Hematopoietic multipotent progenitor cell treated with erythropoietin and hydrocortisone succinate and interleukin-3 and kit ligand, for 4 days (in vitro differentiated cells): ENCODE results near the gene SEC14L2.
"Not testable (repeated sequence)": the region's sequence is repeated elsewhere in the genome, so short reads cannot be mapped to it uniquely, and the experiment has no call there.

Experiments used
- DNase-seq: peaks from one replicate; pipeline ENCODE4 v3.0.0-alpha.2; 2015

SEC14L2 gene

GRCh38 chr22:30460555-30460954 lies 63.7 kb downstream of the SEC14L2 start:
- not testable (repeated sequence) for DNase-seq

GRCh38 chr22:30469165-30469564 lies 72.3 kb downstream of the SEC14L2 start:
- no peak for DNase-seq

DNA sequence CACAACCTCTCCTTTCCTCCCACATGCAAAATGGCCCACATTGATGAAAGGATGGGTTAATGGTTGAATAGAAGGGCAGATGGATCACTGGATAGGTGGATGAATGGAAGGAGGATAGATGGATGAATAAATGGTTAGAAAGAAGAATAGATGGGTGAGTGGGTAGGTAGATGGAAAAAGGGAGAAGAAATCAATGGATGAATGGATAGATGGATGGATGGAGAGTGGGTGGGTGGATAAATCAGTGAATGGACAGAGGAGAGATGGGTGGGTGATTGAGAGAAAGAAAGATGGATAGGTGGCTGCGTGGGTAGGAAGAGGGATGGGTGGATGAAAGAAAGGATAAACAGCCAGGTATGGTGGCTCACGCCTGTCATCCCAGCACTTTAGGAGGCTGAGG lies 73.8 kb downstream of the SEC14L2 start:
- no peak for DNase-seq

- DNase-seq, result no peak
Measured at GRCh38 chr22:30471616-30472318, 74.9 kb downstream of the SEC14L2 start, which contains the start of gene SEC14L3. TSS of gene SEC14L3 (minus strand) at chr22:30472017. CDS start at chr22:30471958, 59 bp downstream.

DNA sequence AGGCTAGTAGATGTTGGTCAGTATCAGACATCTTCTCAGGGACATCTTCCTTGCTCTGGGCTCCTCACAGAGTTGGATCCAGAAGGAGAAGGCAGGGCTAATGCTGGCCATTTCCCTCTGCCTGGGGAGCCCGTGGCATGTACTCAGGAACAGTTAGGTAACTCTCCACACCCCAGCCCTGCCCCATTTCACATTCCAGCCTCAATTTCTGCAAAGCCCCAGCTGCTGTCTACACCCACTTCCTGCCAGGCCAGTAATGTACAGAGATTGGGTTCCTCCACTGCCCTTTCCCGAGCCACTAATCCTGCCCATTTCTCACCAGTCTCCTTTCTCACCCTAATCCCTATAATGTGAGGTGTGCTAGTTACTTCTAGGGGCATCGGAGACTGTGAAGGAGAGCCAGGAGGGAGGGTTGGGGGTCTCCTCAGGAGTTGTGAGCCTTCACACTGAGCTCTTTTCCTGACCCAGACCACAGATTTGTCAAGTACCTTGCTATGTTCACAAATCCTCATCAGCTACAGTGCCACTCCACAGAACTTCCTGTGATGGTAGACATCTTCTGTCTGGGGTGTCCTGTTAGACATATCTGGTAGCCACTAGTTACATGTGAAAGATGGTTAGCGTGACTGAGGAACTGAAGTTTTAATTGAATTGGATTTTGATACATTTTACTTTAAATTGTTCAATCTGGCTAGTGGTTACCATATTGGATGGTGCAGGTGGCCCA lies 76.3 kb downstream of the SEC14L2 start:
- DNase-seq, result no peak

- DNase-seq, result no peak
Measured at GRCh38 chr22:30474121-30474520, 77.3 kb downstream of the SEC14L2 start.
